ENCODE data around the gene TDRD10. TPM values are rescaled to one million over a fixed set of nuclear protein-coding genes. Genes with fewer than 3 reads are reported as not detected.
A peak's percentile ranks its signal among the peaks of the same experiment; 100 is the strongest.

Gene TDRD10
- total and polyA plus RNA-seq, 2 donors (not counting 1 experiment from before 2014, with no cell fraction given): under 0.01 TPM; not detected in 1

GRCh38 chr1:154500533-154500932 lies 1.5 kb upstream of the TDRD10 start:
- Histone ChIP-seq H4K20me1 (ENCODE audit: control insufficient read depth, extremely low read depth, insufficient read depth, low read length) (no peaks in the 10 kb centered on the region), H3K4me1 (ENCODE audit: control insufficient read depth, extremely low read depth, insufficient read depth, low read length) (no peaks in the 10 kb centered on the region), H3K9me3 (ENCODE audit: control insufficient read depth, insufficient read depth, low read depth, low read length) (no peaks in the 10 kb centered on the region), H3K9ac (ENCODE audit: insufficient read depth, low read length) (no peak overlapping the region), H3K27me3 (ENCODE audit: control insufficient read depth, insufficient read depth, low read length) (peaks cover 64% of the 10 kb centered on the region), H3K36me3 (ENCODE audit: control insufficient read depth, insufficient read depth, low read length) (no peaks in the 10 kb centered on the region), H3K27ac (ENCODE audit: insufficient read depth, low read length) (no peak overlapping the region), H2AFZ (ENCODE audit: low read length) (no peak overlapping the region), H3K4me3 (replicated peaks in 1 of 4; ENCODE audit: control extremely low read depth in 1 of 4, insufficient read depth in 1 of 4, low read depth in 3 of 4, low read length in 4 of 4) (no peak overlapping the region), H3K4me2 (ENCODE audit: extremely low read depth, insufficient read depth, low read length) (no peak overlapping the region), H3K79me2 (ENCODE audit: control insufficient read depth, insufficient read depth, low read length) (no peaks in the 10 kb centered on the region)
- DNase-seq (ENCODE audit: low read depth in 2 of 2): no peak
- TF ChIP-seq CTCF (conservative IDR thresholded peaks at IDR 0.05 in 1 of 2, IDR thresholded peaks at IDR 0.05 in 1 of 2; ENCODE audit: low read depth in 1 of 2, low read length in 2 of 2) (no peak), EZH2 (IDR thresholded peaks at IDR 0.05; ENCODE audit: low read length, missing control alignments) (no peak)

- no peak overlapping the region for H3K4me2 ChIP-seq (ENCODE audit: extremely low read depth, insufficient read depth, low read length)
These were observed 475 bp upstream of the TDRD10 start for GRCh38 chr1:154501423-154502065.

GRCh38 chr1:154502744-154503115 lies 711 bp downstream of the TDRD10 start:
- Histone ChIP-seq H3K9ac (ENCODE audit: insufficient read depth, low read length) (no peak overlapping the region), H3K27me3 (ENCODE audit: control insufficient read depth, insufficient read depth, low read length) (peaks cover 57% of the 10 kb centered on the region), H4K20me1 (ENCODE audit: control insufficient read depth, extremely low read depth, insufficient read depth, low read length) (no peaks in the 10 kb centered on the region), H3K9me3 (ENCODE audit: control insufficient read depth, insufficient read depth, low read depth, low read length) (no peaks in the 10 kb centered on the region), H3K27ac (ENCODE audit: insufficient read depth, low read length) (no peak overlapping the region), H2AFZ (ENCODE audit: low read length) (no peak overlapping the region), H3K36me3 (ENCODE audit: control insufficient read depth, insufficient read depth, low read length) (no peaks in the 10 kb centered on the region), H3K4me3 (replicated peaks in 1 of 4; ENCODE audit: control extremely low read depth in 1 of 4, insufficient read depth in 1 of 4, low read depth in 3 of 4, low read length in 4 of 4) (no peak overlapping the region), H3K4me1 (ENCODE audit: control insufficient read depth, extremely low read depth, insufficient read depth, low read length) (no peaks in the 10 kb centered on the region), H3K79me2 (ENCODE audit: control insufficient read depth, insufficient read depth, low read length) (no peaks in the 10 kb centered on the region), H3K4me2 (ENCODE audit: extremely low read depth, insufficient read depth, low read length) (no peak overlapping the region)
- TF ChIP-seq CTCF (conservative IDR thresholded peaks at IDR 0.05 in 1 of 2, IDR thresholded peaks at IDR 0.05 in 1 of 2; ENCODE audit: low read depth in 1 of 2, low read length in 2 of 2) (no peak), EZH2 (IDR thresholded peaks at IDR 0.05; ENCODE audit: low read length, missing control alignments) (no peak)
- DNase-seq (ENCODE audit: low read depth in 2 of 2): no peak

More at GRCh38 chr1:154501423-154502065, 475 bp upstream of the TDRD10 start:
- Histone ChIP-seq H3K79me2 (ENCODE audit: control insufficient read depth, insufficient read depth, low read length) (no peaks in the 10 kb centered on the region), H3K27me3 (ENCODE audit: control insufficient read depth, insufficient read depth, low read length) (peaks cover 64% of the 10 kb centered on the region), H4K20me1 (ENCODE audit: control insufficient read depth, extremely low read depth, insufficient read depth, low read length) (no peaks in the 10 kb centered on the region), H3K9ac (ENCODE audit: insufficient read depth, low read length) (no peak overlapping the region), H3K9me3 (ENCODE audit: control insufficient read depth, insufficient read depth, low read depth, low read length) (no peaks in the 10 kb centered on the region), H2AFZ (ENCODE audit: low read length) (no peak overlapping the region), H3K36me3 (ENCODE audit: control insufficient read depth, insufficient read depth, low read length) (no peaks in the 10 kb centered on the region), H3K4me3 (replicated peaks in 1 of 4; ENCODE audit: control extremely low read depth in 1 of 4, insufficient read depth in 1 of 4, low read depth in 3 of 4, low read length in 4 of 4) (peak overlapping the region in 1 of 4 experiments; percentile 14), H3K4me1 (ENCODE audit: control insufficient read depth, extremely low read depth, insufficient read depth, low read length) (no peaks in the 10 kb centered on the region), H3K27ac (ENCODE audit: insufficient read depth, low read length) (no peak overlapping the region)
- DNase-seq (ENCODE audit: low read depth in 2 of 2): no peak
- TF ChIP-seq EZH2 (IDR thresholded peaks at IDR 0.05; ENCODE audit: low read length, missing control alignments) (peak; percentile 96), CTCF (conservative IDR thresholded peaks at IDR 0.05 in 1 of 2, IDR thresholded peaks at IDR 0.05 in 1 of 2; ENCODE audit: low read depth in 1 of 2, low read length in 2 of 2) (no peak)

All from fibroblast of lung (primary cell).